OCI-LY1 (cell line): Measurements from ENCODE around the gene ERGIC1.

Experiments
- H2AFZ ChIP-seq: fragments of 200-600 bp; sonication (generic), shearing (Covaris generic); 2 replicates; pipeline ENCODE4 v1.6.0; 2014; ENCODE audit warnings: antibody characterized with exemption, mild to moderate bottlenecking, low read length
- H3F3A ChIP-seq: fragments of 200-600 bp; sonication (generic), shearing (Covaris generic); 2 replicates; pipeline ENCODE4 v1.6.0; 2014; ENCODE audit warnings: mild to moderate bottlenecking, antibody characterized with exemption, low read length, moderate library complexity; ENCODE audit not compliant: insufficient read depth
- H3K27ac ChIP-seq: fragments of 200-600 bp; sonication (generic); 2 replicates; pipeline ENCODE4 v1.5.1; 2014; ENCODE audit warnings: low read length, mixed run types, mild to moderate bottlenecking, low read depth; ENCODE audit not compliant: poor library complexity, severe bottlenecking
- H3K27me3 ChIP-seq: fragments of 200-600 bp; sonication (generic); 2 replicates; pipeline ENCODE4 v1.6.0; 2014; ENCODE audit warnings: antibody characterized with exemption, mild to moderate bottlenecking, low read length, moderate library complexity; ENCODE audit not compliant: insufficient read depth
- H3K36me3 ChIP-seq: fragments of 200-600 bp; sonication (generic); 2 replicates; pipeline ENCODE4 v1.6.1; 2014; ENCODE audit warnings: mild to moderate bottlenecking, antibody characterized with exemption, low read length, moderate library complexity, mixed read lengths; ENCODE audit not compliant: insufficient read depth
- H3K4me1 ChIP-seq: fragments of 200-600 bp; sonication (generic); 2 replicates; pipeline ENCODE4 v1.5.1; 2014; ENCODE audit warnings: mild to moderate bottlenecking, low read length, moderate library complexity; ENCODE audit not compliant: insufficient read depth, severe bottlenecking
- H3K4me2 ChIP-seq: fragments of 200-600 bp; sonication (generic), shearing (Covaris generic); 2 replicates; pipeline ENCODE4 v1.6.1; 2014; ENCODE audit warnings: low read length
- H3K4me3 ChIP-seq: fragments of 200-600 bp; sonication (generic); 2 replicates; pipeline ENCODE4 v1.5.1; 2014; ENCODE audit warnings: low read length, low read depth, mild to moderate bottlenecking, mixed read lengths; ENCODE audit not compliant: poor library complexity, severe bottlenecking
- H3K79me2 ChIP-seq: fragments of 200-600 bp; shearing (Covaris generic); 2 replicates; pipeline ENCODE4 v1.6.1; 2016; ENCODE audit warnings: mixed run types, low read length, mixed read lengths; ENCODE audit not compliant: insufficient read depth
- H3K9ac ChIP-seq: fragments of 200-600 bp; sonication (generic), shearing (Covaris generic); 2 replicates; pipeline ENCODE4 v1.6.1; 2014; ENCODE audit warnings: mild to moderate bottlenecking, low read length, mixed read lengths
- H3K9me2 ChIP-seq: fragments of 200-600 bp; sonication (generic), shearing (Covaris generic); 2 replicates; pipeline ENCODE4 v1.6.1; 2014; ENCODE audit warnings: low read depth, mild to moderate bottlenecking, low read length, mixed read lengths
- H3K9me3 ChIP-seq: fragments of 200-600 bp; shearing (Covaris generic); 2 replicates; pipeline ENCODE4 v1.6.1; 2014; ENCODE audit warnings: low read length, mixed read lengths
- H4K20me1 ChIP-seq: fragments of 200-600 bp; sonication (generic), shearing (Covaris generic); 2 replicates; pipeline ENCODE4 v1.6.0; 2016; ENCODE audit warnings: mild to moderate bottlenecking, low read length; ENCODE audit not compliant: insufficient read depth
- CTCF ChIP-seq: fragments of 200-600 bp; sonication (generic), shearing (Covaris generic); IDR thresholded peaks from 2 replicates; pipeline ENCODE4 v1.5.1; 2017; ENCODE audit warnings: mild to moderate bottlenecking, antibody characterized with exemption, low read length, moderate library complexity, mixed read lengths
- EZH2 ChIP-seq: fragments of 200-600 bp; sonication (generic), shearing (Covaris generic); IDR thresholded peaks from 2 replicates; pipeline ENCODE4 v1.8.0; 2017; ENCODE audit warnings: borderline replicate concordance, mixed run types, mild to moderate bottlenecking, antibody characterized with exemption, low read length, moderate library complexity, mixed read lengths

Gene ERGIC1

DNA sequence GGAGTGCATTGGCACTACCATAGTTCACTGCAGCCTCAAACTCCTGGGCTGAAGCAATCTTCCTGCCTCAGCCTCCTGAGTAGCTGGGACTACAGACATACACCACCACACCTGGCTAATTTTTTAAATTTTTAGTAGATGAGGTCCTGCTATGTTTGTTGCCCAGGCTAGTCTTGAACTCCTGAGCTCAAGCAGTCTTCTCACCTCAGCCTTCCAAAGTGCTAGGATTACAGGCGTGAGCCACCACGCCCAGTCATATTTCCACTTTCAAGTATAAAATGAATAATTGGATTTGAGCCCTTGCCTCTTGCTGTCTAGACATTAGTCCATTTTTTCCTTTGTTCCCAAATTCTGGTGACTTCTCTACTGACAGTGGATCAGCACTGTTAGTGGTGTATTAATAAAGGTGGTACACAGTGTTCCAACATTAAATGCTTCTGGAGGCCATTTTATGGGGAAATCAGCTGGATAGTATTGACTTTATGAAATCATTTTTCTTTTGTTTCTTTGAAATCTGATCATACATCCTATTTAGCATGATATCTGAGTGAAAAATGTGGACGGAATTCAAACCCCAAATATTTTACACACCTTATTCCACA, 165.4 kb downstream of the ERGIC1 start:
- no peak overlapping the region for H3K4me3 ChIP-seq
- no peaks in the 10 kb centered on the region for H3K27me3 ChIP-seq
- H2AFZ ChIP-seq, result no peak overlapping the region
- no peak overlapping the region for H3K4me2 ChIP-seq
- no peaks in the 10 kb centered on the region for H3K9me2 ChIP-seq
- no peaks in the 10 kb centered on the region for H4K20me1 ChIP-seq
- H3K27ac ChIP-seq, result no peak overlapping the region
- H3K9ac ChIP-seq, result no peak overlapping the region
- peaks cover 36% of the 10 kb centered on the region for H3K4me1 ChIP-seq
- H3K9me3 ChIP-seq, result no peaks in the 10 kb centered on the region
- H3F3A ChIP-seq, result no peaks in the 10 kb centered on the region
- H3K36me3 ChIP-seq, result peaks cover 51% of the 10 kb centered on the region
- TF ChIP-seq CTCF, result no peak
- H3K79me2 ChIP-seq, result peaks cover 58% of the 10 kb centered on the region

- no peak overlapping the region for H3K9ac ChIP-seq
- H2AFZ ChIP-seq, result no peak overlapping the region
- peaks cover 49% of the 10 kb centered on the region for H3K36me3 ChIP-seq
- H3K79me2 ChIP-seq, result peaks cover 63% of the 10 kb centered on the region
- H3K27ac ChIP-seq, result no peak overlapping the region
- no peak overlapping the region for H3K4me2 ChIP-seq
- peaks cover 36% of the 10 kb centered on the region for H3K4me1 ChIP-seq
- H3F3A ChIP-seq, result no peaks in the 10 kb centered on the region
- no peaks in the 10 kb centered on the region for H3K27me3 ChIP-seq
- TF ChIP-seq CTCF (no peak), EZH2 (no peak)
- H3K9me2 ChIP-seq, result no peaks in the 10 kb centered on the region
- no peaks in the 10 kb centered on the region for H4K20me1 ChIP-seq
- no peak overlapping the region for H3K4me3 ChIP-seq
- no peaks in the 10 kb centered on the region for H3K9me3 ChIP-seq
Observed at GRCh38 chr5:172999974-173000373, 165.9 kb downstream of the ERGIC1 start.

DNA sequence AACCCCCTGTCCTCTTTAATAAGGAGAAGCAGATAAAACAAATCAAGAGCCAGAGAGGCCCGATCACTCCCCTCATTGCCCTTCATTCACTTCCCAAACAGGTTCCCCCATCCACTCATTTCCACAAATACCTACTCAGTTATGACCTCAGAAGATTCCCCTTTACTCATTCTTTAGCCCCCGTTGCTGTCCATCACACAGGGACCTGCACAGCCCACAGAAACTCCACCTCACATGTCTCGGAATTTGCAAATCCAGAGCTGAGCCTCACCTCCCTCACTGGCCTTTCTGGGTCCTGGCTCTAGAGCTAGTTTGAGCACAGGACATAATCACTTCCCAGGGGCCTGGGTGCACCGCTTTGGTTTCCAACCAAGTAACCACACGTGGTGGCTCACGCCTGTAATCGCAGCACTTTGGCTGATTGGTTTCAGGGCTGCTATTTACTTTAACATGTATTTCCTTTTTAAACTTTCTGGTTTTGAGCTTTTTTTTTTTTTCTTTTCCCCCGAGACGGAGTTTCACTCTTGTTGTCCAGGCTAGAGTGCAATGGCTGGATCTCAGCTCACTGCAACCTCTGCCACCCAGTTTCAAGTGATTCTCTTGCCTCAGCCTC, 167.3 kb downstream of the ERGIC1 start:
- no peak overlapping the region for H3K9ac ChIP-seq
- H4K20me1 ChIP-seq, result no peaks in the 10 kb centered on the region

More for the DNA sequence above, 167.3 kb downstream of the ERGIC1 start:
- peaks cover 35% of the 10 kb centered on the region for H3K36me3 ChIP-seq
- no peak overlapping the region for H2AFZ ChIP-seq
- H3K79me2 ChIP-seq, result peaks cover 75% of the 10 kb centered on the region
- no peak overlapping the region for H3K4me2 ChIP-seq
- H3K27me3 ChIP-seq, result no peaks in the 10 kb centered on the region
- H3F3A ChIP-seq, result no peaks in the 10 kb centered on the region
- H3K27ac ChIP-seq, result no peak overlapping the region
- H3K4me1 ChIP-seq, result peaks cover 36% of the 10 kb centered on the region
- TF ChIP-seq CTCF (no peak), EZH2 (no peak)
- no peaks in the 10 kb centered on the region for H3K9me3 ChIP-seq
- no peak overlapping the region for H3K4me3 ChIP-seq
- no peaks in the 10 kb centered on the region for H3K9me2 ChIP-seq
